ENCODE results near the gene RAN.

- TF ChIP-seq POLR2A (IDR thresholded peaks at IDR 0.05) (no peak), CTCF (IDR thresholded peaks at IDR 0.05) (no peak)
These were observed 41.7 kb upstream of the RAN start for GRCh38 chr12:130830246-130830551.
